DMS79 treated with DMSO at 0.1 percent for 48 hours (cell line): Measurements from ENCODE around the gene SEPHS1.
A peak's percentile ranks its signal among the peaks of the same experiment; 100 is the strongest.
"Not testable (repeated sequence)": the region's sequence is repeated elsewhere in the genome, so short reads cannot be mapped to it uniquely, and the experiment has no call there.

Source experiments
- DNase-seq: peaks from one replicate; lab custom pipeline; 2025; lab: John Stamatoyannopoulos, UW

SEPHS1 gene, protein sequence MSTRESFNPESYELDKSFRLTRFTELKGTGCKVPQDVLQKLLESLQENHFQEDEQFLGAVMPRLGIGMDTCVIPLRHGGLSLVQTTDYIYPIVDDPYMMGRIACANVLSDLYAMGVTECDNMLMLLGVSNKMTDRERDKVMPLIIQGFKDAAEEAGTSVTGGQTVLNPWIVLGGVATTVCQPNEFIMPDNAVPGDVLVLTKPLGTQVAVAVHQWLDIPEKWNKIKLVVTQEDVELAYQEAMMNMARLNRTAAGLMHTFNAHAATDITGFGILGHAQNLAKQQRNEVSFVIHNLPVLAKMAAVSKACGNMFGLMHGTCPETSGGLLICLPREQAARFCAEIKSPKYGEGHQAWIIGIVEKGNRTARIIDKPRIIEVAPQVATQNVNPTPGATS

GRCh38 chr10:13348216-13349017 is at the start of gene SEPHS1:
Gene SEPHS1 (minus strand): TSS chr10:13348293. CDS start chr10:13344950, 3,343 bp downstream.
- DNase-seq = peak; percentile 34

DNA sequence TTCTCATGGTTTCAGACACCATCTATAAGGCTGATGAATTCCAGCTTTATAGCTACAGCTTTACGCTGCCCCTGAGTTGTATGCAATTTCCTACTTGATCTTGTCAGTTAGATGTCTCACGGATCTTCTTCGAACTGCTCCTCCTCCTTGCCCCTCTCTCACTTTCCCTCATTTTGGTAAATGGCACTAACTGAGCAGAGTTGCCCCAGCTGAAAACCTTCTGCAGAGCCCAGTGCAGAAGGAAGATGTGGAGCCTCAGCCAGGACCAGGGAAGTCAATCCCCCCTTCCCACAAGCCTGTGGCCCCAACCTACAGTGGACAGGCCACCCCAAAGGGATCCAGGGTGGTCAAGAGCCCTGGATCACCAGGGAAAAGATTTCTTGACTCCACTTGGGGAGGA is 49.0 kb upstream of the SEPHS1 start:
- DNase-seq = no peak

GRCh38 chr10:13396369-13396768 is 48.3 kb upstream of the SEPHS1 start:
- no peak for DNase-seq

DNA sequence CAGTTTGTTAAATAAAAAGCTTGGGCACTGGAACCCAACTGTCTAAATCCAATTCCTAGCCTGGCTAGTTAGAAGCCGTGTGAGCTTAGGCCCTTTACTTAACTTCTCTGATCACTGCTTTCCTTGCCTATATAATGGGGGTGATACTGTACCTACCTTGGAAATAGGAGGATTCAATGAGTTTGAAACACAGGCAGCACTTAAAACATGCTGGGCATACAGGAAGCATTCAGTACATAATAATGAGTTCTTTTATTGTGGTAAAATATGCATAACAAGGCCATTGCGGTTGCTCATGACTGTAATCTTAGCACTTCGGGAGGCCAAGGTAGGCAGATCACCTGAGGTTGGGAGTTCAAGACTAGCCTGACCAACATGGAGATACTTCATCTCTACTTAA is 47.4 kb upstream of the SEPHS1 start:
- no peak for DNase-seq

- DNase-seq = no peak
These were observed 45.5 kb upstream of the SEPHS1 start for GRCh38 chr10:13393640-13394039.

GRCh38 chr10:13392701-13393100 is 44.6 kb upstream of the SEPHS1 start:
- DNase-seq = no peak

- no peak for DNase-seq
These were observed 42.8 kb upstream of the SEPHS1 start for GRCh38 chr10:13390604-13391522.

- DNase-seq = no peak
These were observed 40.6 kb upstream of the SEPHS1 start for GRCh38 chr10:13388478-13389230.

DNA sequence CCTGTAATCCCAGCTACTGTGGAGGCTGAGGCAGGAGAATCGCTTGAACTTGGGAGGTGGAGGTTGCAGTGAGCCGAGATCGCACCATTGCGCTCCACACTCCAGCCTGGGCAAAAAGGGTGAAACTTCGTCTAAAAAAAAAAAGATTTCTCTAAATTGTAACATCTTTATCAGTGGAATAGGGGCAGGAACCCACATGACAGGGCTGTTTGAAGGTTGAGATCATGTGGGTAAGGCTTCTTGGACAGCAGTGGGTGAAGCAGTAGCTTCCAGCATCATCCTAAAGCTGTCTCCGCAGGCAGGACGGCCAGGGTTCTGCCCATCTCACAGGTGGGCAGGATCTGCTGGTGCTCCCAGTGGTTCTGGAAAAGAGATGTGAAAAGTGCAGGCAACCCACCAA is 37.9 kb upstream of the SEPHS1 start:
- DNase-seq = no peak

DNA sequence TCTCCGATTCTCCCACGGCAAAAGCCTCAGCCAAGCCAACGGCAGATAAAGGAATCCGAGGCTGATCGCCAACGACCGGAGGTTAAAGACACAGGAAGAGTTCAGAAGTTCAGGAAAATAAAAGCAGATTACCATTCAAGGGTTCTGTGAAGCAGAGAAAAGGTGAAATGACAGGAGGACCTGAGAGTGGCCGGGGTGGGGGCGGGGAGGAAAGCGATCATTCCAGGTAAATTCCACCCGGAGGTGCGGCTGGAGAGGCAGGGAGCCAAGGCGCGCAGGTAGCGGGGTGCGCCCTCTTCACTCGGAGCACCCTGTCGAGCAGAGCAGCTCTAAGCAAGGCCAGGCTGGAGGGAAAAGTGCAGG is 35.3 kb upstream of the SEPHS1 start:
- no peak for DNase-seq

DNA sequence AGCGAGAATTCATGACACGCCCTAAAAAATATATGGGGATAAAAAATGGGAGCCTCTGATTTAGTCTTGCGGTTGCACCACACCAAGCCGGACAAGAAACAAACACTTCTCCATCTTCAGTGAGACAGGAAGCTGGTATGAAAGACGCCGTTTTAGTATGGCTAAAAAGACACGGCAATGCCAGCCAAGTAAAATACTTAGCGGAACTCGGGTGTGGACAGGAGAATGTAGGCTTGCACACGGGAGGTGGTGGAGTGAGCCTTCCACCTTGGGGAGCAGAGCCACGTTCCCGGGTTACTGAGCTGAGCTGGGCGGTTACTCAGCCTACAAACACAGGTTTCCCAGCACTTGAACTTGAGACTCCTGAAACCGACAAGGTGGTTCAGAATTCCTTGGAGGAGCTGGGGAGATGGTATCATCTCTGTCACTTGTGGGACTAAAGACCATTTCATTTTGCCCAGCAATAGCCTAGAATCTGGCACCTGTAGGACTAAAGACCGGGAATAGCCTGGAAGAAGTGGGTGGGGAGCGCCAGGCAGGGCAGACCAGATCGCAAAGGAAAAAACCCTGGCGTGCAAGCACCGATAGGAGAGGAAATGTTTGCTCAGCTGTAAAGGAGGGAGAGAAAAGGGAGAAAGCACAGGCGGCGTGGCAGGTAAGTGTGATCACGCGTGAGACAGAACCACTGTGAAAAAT is 34.8 kb upstream of the SEPHS1 start:
- no peak for DNase-seq

DNA sequence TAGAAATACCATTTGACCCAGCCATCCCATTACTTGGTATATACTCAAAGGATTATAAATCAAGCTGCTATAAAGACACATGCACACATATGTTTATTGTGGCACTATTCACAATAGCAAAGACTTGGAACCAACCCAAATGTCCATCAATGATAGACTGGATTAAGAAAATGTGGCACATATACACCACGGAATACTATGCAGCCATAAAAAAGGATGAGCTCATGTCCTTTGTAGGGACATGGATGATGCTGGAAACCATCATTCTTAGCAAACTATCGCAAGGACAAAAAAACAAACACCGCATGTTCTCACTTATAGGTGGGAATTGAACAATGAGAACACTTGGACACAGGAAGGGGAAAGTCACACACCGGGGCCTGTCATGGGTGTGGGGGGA is 31.0 kb upstream of the SEPHS1 start:
- not testable (repeated sequence) for DNase-seq

GRCh38 chr10:13376746-13377145 is 28.7 kb upstream of the SEPHS1 start:
- no peak for DNase-seq

GRCh38 chr10:13376297-13376696 is 28.2 kb upstream of the SEPHS1 start:
- no peak for DNase-seq

DNA sequence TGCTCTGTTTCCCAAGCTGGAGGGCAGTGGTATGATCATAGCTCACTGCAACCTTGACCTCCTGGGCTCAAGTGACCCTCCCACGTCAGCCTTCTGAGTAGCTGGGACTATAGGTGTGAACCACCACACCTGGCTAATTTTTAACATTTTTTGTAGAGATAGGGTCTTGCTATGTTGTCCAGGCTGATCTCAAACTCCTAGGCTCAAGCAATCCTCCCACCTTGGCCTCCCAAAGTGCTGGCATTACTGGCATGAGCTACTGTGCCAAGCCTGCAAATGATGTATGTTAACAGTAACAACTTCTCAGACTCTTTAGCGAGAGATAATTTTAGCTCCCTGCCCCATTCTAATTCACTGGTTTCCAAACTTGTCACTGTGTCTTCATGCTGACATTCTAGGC is 27.7 kb upstream of the SEPHS1 start:
- no peak for DNase-seq

GRCh38 chr10:13373644-13374043 is 25.6 kb upstream of the SEPHS1 start:
- DNase-seq = no peak

DNA sequence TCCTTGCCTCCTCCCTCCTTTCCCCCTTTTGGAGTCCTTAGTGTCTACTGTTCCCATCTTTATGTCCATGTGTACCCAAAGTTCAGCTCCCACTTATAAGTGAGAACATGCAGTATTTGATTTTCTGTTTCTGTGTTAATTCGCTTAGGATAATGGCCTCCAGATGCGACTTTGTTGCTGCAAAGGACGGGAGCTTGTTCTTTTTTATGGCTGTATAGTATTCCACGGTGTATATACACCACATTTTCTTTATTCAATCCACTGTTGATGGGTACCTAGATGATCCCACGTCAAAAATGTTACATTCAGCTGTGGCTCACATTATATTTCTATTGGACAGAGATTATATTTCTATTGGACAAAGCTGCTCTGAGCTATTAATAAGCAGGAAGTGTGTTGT is 24.4 kb upstream of the SEPHS1 start:
- no peak for DNase-seq

- peak; percentile 38 for DNase-seq
These were observed 23.9 kb upstream of the SEPHS1 start for GRCh38 chr10:13371897-13372470.

DNA sequence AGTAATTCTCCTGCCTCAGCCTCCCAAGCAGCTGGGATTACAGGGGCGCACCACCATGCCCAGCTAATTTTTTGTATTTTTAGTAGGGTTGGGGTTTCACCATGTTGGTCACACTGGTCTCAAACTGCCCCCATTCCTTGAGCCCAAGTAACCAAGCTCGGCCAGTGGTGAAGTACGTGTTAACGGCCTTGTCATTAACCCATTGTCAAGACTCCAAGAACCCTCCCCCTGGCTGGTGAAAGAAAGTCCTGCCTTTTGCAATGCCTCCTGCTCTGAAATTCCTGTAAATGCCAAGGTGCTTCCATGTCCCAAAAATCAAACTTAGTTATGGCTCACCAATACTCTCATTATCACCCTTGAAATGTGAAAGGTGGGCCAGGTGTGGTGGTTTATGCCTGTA is 18.8 kb upstream of the SEPHS1 start:
- no peak for DNase-seq

DNA sequence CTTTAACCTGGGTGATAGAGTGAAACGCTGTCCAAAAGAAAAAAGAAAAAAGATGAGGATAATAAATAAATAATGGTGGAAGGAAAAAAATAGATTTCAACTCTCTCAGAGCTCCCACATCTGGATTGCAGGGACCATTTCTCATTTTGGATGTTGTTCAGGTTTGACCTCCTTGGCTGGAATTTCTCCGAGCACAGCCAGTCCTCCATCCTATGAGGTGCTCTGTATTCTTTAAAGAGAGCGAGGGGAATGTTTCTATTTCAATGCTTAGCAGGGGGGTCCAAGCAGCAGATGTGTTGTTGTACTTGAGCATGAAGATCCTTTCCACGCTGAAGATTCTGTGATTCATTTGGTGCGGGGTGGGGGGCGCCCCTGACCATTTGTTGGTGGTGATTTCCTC is 17.7 kb upstream of the SEPHS1 start:
- DNase-seq = no peak

DNA sequence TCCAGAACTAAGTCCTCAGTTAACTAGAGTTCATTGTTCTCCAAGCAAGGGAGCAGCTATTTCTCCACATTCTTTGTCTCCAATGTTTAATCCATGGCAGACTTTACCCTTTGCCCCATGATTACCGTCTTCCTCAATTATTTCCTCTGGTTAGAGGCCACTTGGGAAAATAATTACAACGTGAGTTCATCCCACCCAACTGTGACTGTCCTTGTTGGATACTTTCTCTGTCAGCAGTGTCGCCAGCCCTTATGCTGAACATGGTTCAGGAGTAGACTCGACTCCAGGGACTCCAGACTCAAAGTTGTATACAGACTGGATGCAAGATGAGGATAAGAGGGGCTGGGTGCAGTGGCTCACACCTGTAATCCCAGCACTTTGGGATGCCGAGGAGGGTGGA is 17.1 kb upstream of the SEPHS1 start:
- DNase-seq = no peak
